ENCODE results near the gene PAFAH1B2. TPM values are rescaled to one million over a fixed set of nuclear protein-coding genes. Genes with fewer than 3 reads are reported as not detected.
A peak's percentile ranks its signal among the peaks of the same experiment; 100 is the strongest.
"Not testable (repeated sequence)": the region's sequence is repeated elsewhere in the genome, so short reads cannot be mapped to it uniquely, and the experiment has no call there.

The PAFAH1B2 gene
- total RNA-seq, 3 donors from 2014 or later: 76.8 to 92.2 (median 86.2) TPM

DNA sequence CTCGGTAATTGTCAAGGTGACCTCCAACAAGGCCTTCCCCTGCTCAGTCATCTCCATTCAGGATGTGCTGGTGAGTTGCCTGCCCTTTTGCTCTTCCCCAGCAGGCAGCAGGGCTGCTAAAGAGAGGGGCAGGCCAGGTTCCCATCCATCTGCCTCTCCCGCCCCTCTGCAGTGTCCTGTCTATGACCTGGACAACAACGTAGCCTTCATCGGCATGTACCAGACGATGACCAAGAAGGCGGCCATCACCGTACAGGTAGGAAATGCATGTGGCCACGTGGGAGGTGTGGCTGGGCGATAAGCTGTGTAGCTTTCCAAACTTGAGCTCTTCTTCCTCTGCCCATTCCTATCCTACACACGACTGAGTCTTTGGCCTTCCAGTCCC lies 38.5 kb downstream of the PAFAH1B2 start:
- DNase-seq (ENCODE audit: low spot score in 2 of 2): peak in 1 of 2 donors; percentile 28
- TF ChIP-seq, protein P1, sequence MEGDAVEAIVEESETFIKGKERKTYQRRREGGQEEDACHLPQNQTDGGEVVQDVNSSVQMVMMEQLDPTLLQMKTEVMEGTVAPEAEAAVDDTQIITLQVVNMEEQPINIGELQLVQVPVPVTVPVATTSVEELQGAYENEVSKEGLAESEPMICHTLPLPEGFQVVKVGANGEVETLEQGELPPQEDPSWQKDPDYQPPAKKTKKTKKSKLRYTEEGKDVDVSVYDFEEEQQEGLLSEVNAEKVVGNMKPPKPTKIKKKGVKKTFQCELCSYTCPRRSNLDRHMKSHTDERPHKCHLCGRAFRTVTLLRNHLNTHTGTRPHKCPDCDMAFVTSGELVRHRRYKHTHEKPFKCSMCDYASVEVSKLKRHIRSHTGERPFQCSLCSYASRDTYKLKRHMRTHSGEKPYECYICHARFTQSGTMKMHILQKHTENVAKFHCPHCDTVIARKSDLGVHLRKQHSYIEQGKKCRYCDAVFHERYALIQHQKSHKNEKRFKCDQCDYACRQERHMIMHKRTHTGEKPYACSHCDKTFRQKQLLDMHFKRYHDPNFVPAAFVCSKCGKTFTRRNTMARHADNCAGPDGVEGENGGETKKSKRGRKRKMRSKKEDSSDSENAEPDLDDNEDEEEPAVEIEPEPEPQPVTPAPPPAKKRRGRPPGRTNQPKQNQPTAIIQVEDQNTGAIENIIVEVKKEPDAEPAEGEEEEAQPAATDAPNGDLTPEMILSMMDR (IDR thresholded peaks at IDR 0.05): no peak
- TF ChIP-seq POLR2AphosphoS5 (IDR thresholded peaks at IDR 0.05): no peak
- TF ChIP-seq POLR2A (IDR thresholded peaks at IDR 0.05): no peak
- intact Hi-C loops (cut with DNase I; ENCODE audit: low total_unique reads): no loop called here
- Histone ChIP-seq H3K27me3 (no peaks in the 10 kb centered on the region), H3K4me1 (peaks cover 4% of the 10 kb centered on the region in 2 donors), H3K36me3 (no peaks in the 10 kb centered on the region), H3K4me3 (no peak overlapping the region), H3K9me3 (no peaks in the 10 kb centered on the region), H3K27ac (no peak overlapping the region)

DNA sequence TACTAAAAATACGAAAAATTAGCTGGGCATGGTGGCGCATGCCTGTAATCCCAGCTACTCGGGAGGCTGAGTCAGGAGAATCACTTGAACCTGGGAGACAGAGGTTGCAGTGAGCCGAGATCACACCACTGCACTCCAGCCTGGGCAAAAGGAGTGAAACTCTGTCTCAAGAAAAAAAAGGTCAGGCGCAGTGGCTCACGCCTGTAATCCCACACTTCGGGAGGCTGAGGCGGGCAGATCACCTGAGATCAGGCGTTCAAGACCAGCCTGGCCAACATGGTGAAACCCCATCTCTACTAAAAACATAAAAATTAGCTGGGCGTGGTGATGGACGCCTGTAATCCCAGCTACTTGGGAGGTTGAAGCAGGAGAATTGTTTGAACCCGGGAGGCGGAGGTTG lies 39.1 kb downstream of the PAFAH1B2 start:
- intact Hi-C loops (cut with DNase I; ENCODE audit: low total_unique reads); H3K36me3 ChIP-seq: not testable (repeated sequence)
- DNase-seq (ENCODE audit: low spot score in 2 of 2): peak in 1 of 2 donors; percentile 28

DNA sequence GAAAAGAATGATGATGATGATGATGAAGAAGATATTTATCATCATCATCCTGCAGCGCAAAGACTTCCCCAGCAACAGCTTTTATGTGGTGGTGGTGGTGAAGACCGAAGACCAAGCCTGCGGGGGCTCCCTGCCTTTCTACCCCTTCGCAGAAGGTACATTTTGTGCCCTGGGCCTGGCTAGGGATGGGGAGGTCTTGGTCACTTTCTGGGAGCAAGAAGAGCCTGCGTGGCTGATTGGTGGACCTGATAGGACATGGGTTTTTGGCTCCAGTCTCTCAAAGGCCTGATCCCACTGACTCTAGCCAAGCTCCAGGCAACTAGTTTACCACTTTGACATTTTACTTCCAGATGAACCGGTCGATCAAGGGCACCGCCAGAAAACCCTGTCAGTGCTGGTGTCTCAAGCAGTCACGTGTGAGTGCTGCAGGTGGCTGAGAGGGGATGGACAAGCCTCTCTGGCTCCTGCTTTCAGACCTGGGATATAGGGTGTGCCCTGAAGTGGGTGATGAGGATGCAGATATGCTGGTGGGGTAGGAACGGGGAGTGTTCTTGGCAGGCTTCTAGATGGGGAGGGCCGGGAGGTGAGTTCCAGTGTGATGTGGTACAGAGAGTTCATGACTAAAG lies 39.8 kb downstream of the PAFAH1B2 start:
- TF ChIP-seq POLR2A (IDR thresholded peaks at IDR 0.05) (no peak), POLR2AphosphoS5 (IDR thresholded peaks at IDR 0.05) (no peak)
- TF ChIP-seq, protein P1 (IDR thresholded peaks at IDR 0.05): no peak
- no peak overlapping the region for H3K27ac ChIP-seq
- no peaks in the 10 kb centered on the region for H3K9me3 ChIP-seq
- no peak overlapping the region for H3K4me3 ChIP-seq
- intact Hi-C loops (cut with DNase I; ENCODE audit: low total_unique reads): no loop called here
- no peaks in the 10 kb centered on the region for H3K36me3 ChIP-seq
- no peaks in the 10 kb centered on the region for H3K27me3 ChIP-seq
- DNase-seq (ENCODE audit: low spot score in 2 of 2): peak; percentile 55 to 60
- peaks cover 0 to 4% of the 10 kb centered on the region in 2 donors for H3K4me1 ChIP-seq

More for the DNA sequence above, 39.1 kb downstream of the PAFAH1B2 start:
- H3K4me1 ChIP-seq, H3K9me3 ChIP-seq, H3K27me3 ChIP-seq, H3K27ac ChIP-seq, H3K4me3 ChIP-seq: not testable (repeated sequence)

DNA sequence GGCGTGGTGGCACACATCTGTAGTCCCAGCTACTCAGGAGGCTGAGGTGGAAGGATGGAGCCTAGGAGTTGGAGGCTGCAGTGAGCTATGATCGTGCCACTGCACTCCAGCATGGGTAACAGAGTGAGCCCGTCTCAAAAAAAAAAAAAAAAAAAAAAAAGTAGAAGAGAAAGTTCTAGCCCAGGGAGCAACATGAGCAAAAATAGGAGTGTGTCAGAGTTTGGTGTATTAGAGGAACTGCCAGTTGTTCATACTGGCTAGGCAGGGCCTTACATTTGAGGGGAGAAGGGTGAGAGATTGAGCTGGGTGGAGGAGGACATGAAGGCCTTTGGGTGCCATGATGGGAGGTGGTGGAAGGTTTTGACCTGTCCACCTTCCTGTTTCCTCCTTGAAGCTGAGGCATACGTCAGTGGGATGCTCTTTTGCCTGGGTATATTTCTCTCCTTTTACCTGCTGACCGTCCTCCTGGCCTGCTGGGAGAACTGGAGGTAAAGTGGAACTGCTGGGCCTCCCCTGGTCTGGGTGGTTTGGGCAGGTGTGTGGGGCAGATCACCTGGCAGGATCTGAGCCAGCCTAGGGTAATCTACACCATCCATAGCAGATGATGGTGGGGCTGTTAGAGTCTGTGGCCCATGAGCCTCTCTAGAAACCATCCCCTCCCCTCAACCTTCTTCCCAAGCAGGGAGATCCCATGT lies 41.8 kb downstream of the PAFAH1B2 start:
- TF ChIP-seq POLR2A (IDR thresholded peaks at IDR 0.05) (no peak), POLR2AphosphoS5 (IDR thresholded peaks at IDR 0.05) (no peak)
- TF ChIP-seq, protein P1 (IDR thresholded peaks at IDR 0.05): no peak
- intact Hi-C loops (cut with DNase I; ENCODE audit: low total_unique reads): no loop called here
- Histone ChIP-seq H3K27ac (peak overlapping the region in 1 of 2 donors; percentile 44), H3K4me1 (peaks cover 0 to 2% of the 10 kb centered on the region in 2 donors), H3K36me3 (no peaks in the 10 kb centered on the region), H3K4me3 (no peak overlapping the region), H3K9me3 (no peaks in the 10 kb centered on the region), H3K27me3 (no peaks in the 10 kb centered on the region)
- DNase-seq (ENCODE audit: low spot score in 2 of 2): peak; percentile 10 to 14

DNA sequence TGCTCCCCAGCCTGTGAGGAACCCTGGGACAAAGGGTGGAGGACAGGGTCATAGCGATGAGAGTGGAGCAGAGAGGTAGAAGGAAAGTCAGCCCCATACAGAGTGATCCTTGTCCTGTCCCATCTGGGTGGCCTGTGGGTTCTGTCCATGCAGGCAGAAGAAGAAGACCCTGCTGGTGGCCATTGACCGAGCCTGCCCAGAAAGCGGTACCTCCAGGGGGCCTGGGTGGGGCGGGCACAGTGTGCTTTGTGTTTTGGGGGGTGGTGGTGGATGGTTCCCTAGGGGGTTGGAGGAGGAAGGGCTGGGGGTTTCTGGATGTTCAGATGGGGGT lies 42.3 kb downstream of the PAFAH1B2 start:
- no peaks in the 10 kb centered on the region for H3K36me3 ChIP-seq
- DNase-seq (ENCODE audit: low spot score in 2 of 2): peak; percentile 12 to 31
- no peaks in the 10 kb centered on the region for H3K4me1 ChIP-seq
- H3K4me3 ChIP-seq: no peak overlapping the region
- no peaks in the 10 kb centered on the region for H3K9me3 ChIP-seq
- intact Hi-C loops (cut with DNase I; ENCODE audit: low total_unique reads): no loop called here
- H3K27ac ChIP-seq: peak overlapping the region in 1 of 2 donors; percentile 44
- H3K27me3 ChIP-seq: no peaks in the 10 kb centered on the region
- TF ChIP-seq POLR2AphosphoS5 (IDR thresholded peaks at IDR 0.05): no peak

DNA sequence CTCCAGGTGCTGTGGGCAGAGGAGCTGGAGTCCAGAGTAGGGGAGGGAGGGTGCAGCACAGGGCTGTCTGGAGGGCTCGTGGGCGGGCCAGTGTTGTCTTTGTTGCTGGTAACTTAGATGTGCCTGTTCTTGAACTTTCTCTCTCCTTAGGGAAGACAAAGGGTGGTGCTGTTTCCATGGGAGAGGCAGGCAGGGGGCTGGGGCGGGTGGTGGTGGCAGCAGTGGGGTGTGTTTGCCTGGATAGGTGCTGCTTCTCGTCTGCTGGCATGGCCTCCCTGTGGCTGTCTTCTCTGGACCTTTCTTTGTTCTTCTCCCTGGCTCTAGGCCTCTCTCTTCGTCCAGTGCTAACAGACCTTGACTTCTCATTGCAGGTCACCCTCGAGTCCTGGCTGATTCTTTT lies 42.9 kb downstream of the PAFAH1B2 start:
- no peak for TF ChIP-seq POLR2A (IDR thresholded peaks at IDR 0.05)
- TF ChIP-seq, protein P1 (IDR thresholded peaks at IDR 0.05): no peak
- no peak for TF ChIP-seq POLR2AphosphoS5 (IDR thresholded peaks at IDR 0.05)
- no peaks in the 10 kb centered on the region for H3K36me3 ChIP-seq
- intact Hi-C loops (cut with DNase I; ENCODE audit: low total_unique reads): no loop called here
- peak overlapping the region in 1 of 2 donors; percentile 34 for H3K27ac ChIP-seq
- no peaks in the 10 kb centered on the region for H3K4me1 ChIP-seq
- no peak overlapping the region for H3K4me3 ChIP-seq
- no peaks in the 10 kb centered on the region for H3K9me3 ChIP-seq
- peak; percentile 20 to 22 for DNase-seq (ENCODE audit: low spot score in 2 of 2)
- no peaks in the 10 kb centered on the region for H3K27me3 ChIP-seq

Measured in breast epithelium (tissue), 4 donors.